ENCODE results near the gene TMC1.
"Not testable (repeated sequence)": the region's sequence is repeated elsewhere in the genome, so short reads cannot be mapped to it uniquely, and the experiment has no call there.

- not testable (repeated sequence) for TF ChIP-seq EZH2 (IDR thresholded peaks at IDR 0.05; ENCODE audit: borderline replicate concordance, low read depth, low read length, severe bottlenecking); CTCF (IDR thresholded peaks at IDR 0.05; ENCODE audit: borderline replicate concordance, extremely low read depth, low read length, poor library complexity, severe bottlenecking)
These were observed 33.7 kb upstream of the TMC1 start for GRCh38 chr9:72487665-72488064.
